H1 (cell line): ENCODE data around the gene GALNT15. TPM values are rescaled to one million over a fixed set of nuclear protein-coding genes. Genes with fewer than 3 reads are reported as not detected.

Experiments
- CTBP2 ChIP-seq: IDR thresholded peaks from 2 replicates; pipeline ENCODE4 v1.7.0; 2011; ENCODE audit warnings: borderline replicate concordance, mild to moderate bottlenecking, moderate library complexity, mixed read lengths, low read length; ENCODE audit not compliant: insufficient read depth, insufficient read length
- POU5F1 ChIP-seq: IDR thresholded peaks from 2 replicates; pipeline ENCODE4 v1.6.1; 2011; ENCODE audit warnings: low read depth, mild to moderate bottlenecking, low read length, moderate library complexity
- RNF2 ChIP-seq: fragments of 200-900, 300-1000 bp; sonication (generic); IDR thresholded peaks from 2 replicates; pipeline ENCODE4 v1.7.1; 2016; ENCODE audit warnings: borderline replicate concordance, low read depth, mild to moderate bottlenecking, antibody characterized with exemption, low read length; ENCODE audit not compliant: poor library complexity, severe bottlenecking; ENCODE audit errors: missing control alignments
- SRF ChIP-seq: IDR thresholded peaks from 2 replicates; pipeline ENCODE4 v1.6.1; 2011; ENCODE audit warnings: mild to moderate bottlenecking, low read depth, low read length, moderate library complexity
- polyA plus RNA-seq, 7 experiments: library from polyadenylated mRNA; depleted of rRNA in 3 of 7; stranded (reverse) in 5 of 7; unstranded in 2 of 7; fragments of >200 nt in 5 of 7; fragments of 200-250 nt in 2 of 7; gene quantifications; 1 replicate in 5 of 7; 2 replicates in 1 of 7; 4 replicates in 1 of 7; pipeline versions ENCODE4 v1.2.1 to v1.2.3, GENCODE V29; 2011 to 2013; ENCODE audit warnings: missing spikeins in 2 of 7, mixed read lengths in 2 of 7
- total RNA-seq: library from RNA; stranded (reverse); fragmentation: NEBNext Ultra II Directional; extraction: Animal tissue kit (Norgen Biotek cat#: 25700); gene quantifications from 2 replicates; pipeline ENCODE4 v1.2.1, GENCODE V29; 2021
- TF ChIP-seq, protein P1 (sequence below): IDR thresholded peaks from 2 replicates; pipeline ENCODE4 v1.6.1; 2012; ENCODE audit warnings: low read length, inconsistent platforms
- TF ChIP-seq, protein P2 (sequence below): fragments of 300-600 bp; sonication (generic); IDR thresholded peaks from 2 replicates; pipeline ENCODE4 v1.7.1; 2012; ENCODE audit warnings: low read length, moderate library complexity, mild to moderate bottlenecking, inconsistent platforms; ENCODE audit not compliant: insufficient replicate concordance
- TF ChIP-seq, protein P3 (sequence below): IDR thresholded peaks from 2 replicates; pipeline ENCODE4 v1.6.1; 2012; ENCODE audit warnings: inconsistent platforms

The GALNT15 gene
- total and polyA plus RNA-seq, 2 of the 8 experiments (the other 6 are each of a cell fraction or from before 2014, with no cell fraction given): 0.02 TPM; not detected in 1

DNA sequence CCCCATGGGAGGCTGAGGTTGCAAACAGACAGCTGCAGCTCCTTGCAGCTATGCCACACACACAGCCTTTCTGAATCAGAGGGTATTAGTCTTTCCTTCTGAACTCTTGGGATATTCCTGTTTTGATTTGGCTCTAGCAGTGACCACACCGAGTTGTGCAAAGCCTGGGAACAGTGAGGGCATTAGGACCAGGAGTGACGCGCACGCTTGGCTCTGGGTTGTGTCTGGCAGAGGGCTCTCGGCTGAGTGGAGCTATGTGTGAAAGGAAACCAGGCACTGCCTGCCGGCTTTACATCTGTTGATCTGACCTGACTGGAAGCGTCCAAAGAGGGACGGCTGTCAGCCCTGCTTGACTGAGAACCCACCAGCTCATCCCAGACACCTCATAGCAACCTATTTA lies at the start of gene GALNT15 (continued):
- TF ChIP-seq POU5F1 (no peak), SRF (no peak), RNF2 (no peak), CTBP2 (no peak)
- TF ChIP-seq, protein P1, sequence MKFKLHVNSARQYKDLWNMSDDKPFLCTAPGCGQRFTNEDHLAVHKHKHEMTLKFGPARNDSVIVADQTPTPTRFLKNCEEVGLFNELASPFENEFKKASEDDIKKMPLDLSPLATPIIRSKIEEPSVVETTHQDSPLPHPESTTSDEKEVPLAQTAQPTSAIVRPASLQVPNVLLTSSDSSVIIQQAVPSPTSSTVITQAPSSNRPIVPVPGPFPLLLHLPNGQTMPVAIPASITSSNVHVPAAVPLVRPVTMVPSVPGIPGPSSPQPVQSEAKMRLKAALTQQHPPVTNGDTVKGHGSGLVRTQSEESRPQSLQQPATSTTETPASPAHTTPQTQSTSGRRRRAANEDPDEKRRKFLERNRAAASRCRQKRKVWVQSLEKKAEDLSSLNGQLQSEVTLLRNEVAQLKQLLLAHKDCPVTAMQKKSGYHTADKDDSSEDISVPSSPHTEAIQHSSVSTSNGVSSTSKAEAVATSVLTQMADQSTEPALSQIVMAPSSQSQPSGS: no peak
- TF ChIP-seq, protein P2, sequence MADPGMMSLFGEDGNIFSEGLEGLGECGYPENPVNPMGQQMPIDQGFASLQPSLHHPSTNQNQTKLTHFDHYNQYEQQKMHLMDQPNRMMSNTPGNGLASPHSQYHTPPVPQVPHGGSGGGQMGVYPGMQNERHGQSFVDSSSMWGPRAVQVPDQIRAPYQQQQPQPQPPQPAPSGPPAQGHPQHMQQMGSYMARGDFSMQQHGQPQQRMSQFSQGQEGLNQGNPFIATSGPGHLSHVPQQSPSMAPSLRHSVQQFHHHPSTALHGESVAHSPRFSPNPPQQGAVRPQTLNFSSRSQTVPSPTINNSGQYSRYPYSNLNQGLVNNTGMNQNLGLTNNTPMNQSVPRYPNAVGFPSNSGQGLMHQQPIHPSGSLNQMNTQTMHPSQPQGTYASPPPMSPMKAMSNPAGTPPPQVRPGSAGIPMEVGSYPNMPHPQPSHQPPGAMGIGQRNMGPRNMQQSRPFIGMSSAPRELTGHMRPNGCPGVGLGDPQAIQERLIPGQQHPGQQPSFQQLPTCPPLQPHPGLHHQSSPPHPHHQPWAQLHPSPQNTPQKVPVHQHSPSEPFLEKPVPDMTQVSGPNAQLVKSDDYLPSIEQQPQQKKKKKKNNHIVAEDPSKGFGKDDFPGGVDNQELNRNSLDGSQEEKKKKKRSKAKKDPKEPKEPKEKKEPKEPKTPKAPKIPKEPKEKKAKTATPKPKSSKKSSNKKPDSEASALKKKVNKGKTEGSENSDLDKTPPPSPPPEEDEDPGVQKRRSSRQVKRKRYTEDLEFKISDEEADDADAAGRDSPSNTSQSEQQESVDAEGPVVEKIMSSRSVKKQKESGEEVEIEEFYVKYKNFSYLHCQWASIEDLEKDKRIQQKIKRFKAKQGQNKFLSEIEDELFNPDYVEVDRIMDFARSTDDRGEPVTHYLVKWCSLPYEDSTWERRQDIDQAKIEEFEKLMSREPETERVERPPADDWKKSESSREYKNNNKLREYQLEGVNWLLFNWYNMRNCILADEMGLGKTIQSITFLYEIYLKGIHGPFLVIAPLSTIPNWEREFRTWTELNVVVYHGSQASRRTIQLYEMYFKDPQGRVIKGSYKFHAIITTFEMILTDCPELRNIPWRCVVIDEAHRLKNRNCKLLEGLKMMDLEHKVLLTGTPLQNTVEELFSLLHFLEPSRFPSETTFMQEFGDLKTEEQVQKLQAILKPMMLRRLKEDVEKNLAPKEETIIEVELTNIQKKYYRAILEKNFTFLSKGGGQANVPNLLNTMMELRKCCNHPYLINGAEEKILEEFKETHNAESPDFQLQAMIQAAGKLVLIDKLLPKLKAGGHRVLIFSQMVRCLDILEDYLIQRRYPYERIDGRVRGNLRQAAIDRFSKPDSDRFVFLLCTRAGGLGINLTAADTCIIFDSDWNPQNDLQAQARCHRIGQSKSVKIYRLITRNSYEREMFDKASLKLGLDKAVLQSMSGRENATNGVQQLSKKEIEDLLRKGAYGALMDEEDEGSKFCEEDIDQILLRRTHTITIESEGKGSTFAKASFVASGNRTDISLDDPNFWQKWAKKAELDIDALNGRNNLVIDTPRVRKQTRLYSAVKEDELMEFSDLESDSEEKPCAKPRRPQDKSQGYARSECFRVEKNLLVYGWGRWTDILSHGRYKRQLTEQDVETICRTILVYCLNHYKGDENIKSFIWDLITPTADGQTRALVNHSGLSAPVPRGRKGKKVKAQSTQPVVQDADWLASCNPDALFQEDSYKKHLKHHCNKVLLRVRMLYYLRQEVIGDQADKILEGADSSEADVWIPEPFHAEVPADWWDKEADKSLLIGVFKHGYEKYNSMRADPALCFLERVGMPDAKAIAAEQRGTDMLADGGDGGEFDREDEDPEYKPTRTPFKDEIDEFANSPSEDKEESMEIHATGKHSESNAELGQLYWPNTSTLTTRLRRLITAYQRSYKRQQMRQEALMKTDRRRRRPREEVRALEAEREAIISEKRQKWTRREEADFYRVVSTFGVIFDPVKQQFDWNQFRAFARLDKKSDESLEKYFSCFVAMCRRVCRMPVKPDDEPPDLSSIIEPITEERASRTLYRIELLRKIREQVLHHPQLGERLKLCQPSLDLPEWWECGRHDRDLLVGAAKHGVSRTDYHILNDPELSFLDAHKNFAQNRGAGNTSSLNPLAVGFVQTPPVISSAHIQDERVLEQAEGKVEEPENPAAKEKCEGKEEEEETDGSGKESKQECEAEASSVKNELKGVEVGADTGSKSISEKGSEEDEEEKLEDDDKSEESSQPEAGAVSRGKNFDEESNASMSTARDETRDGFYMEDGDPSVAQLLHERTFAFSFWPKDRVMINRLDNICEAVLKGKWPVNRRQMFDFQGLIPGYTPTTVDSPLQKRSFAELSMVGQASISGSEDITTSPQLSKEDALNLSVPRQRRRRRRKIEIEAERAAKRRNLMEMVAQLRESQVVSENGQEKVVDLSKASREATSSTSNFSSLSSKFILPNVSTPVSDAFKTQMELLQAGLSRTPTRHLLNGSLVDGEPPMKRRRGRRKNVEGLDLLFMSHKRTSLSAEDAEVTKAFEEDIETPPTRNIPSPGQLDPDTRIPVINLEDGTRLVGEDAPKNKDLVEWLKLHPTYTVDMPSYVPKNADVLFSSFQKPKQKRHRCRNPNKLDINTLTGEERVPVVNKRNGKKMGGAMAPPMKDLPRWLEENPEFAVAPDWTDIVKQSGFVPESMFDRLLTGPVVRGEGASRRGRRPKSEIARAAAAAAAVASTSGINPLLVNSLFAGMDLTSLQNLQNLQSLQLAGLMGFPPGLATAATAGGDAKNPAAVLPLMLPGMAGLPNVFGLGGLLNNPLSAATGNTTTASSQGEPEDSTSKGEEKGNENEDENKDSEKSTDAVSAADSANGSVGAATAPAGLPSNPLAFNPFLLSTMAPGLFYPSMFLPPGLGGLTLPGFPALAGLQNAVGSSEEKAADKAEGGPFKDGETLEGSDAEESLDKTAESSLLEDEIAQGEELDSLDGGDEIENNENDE: no peak
- TF ChIP-seq, protein P3, sequence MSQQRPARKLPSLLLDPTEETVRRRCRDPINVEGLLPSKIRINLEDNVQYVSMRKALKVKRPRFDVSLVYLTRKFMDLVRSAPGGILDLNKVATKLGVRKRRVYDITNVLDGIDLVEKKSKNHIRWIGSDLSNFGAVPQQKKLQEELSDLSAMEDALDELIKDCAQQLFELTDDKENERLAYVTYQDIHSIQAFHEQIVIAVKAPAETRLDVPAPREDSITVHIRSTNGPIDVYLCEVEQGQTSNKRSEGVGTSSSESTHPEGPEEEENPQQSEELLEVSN: no peak
